ENCODE results near the gene RTTN.

DNA sequence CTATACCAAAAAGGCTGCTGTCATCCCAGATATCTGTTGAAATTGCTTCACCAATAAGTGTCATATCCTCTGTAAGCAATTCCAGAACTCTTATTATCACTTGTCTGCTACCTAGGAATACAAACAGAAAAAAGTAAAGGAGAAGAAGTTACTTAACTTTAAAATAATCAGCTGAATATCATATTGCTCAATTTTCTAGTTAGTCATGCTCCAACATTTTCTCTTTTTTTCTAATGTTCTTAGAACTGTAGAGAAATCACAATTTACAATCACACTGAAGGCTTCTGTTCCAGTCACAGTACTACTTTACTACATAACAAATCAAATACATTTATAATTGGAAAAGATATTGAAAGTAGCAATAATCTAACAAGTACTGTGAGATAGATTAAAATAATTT, 17.4 kb downstream of the RTTN start:
- TF ChIP-seq, protein P1, sequence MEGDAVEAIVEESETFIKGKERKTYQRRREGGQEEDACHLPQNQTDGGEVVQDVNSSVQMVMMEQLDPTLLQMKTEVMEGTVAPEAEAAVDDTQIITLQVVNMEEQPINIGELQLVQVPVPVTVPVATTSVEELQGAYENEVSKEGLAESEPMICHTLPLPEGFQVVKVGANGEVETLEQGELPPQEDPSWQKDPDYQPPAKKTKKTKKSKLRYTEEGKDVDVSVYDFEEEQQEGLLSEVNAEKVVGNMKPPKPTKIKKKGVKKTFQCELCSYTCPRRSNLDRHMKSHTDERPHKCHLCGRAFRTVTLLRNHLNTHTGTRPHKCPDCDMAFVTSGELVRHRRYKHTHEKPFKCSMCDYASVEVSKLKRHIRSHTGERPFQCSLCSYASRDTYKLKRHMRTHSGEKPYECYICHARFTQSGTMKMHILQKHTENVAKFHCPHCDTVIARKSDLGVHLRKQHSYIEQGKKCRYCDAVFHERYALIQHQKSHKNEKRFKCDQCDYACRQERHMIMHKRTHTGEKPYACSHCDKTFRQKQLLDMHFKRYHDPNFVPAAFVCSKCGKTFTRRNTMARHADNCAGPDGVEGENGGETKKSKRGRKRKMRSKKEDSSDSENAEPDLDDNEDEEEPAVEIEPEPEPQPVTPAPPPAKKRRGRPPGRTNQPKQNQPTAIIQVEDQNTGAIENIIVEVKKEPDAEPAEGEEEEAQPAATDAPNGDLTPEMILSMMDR (IDR thresholded peaks at IDR 0.05; ENCODE audit: low read depth, low read length, missing input control), result no peak
- no peak for TF ChIP-seq RXRA (IDR thresholded peaks at IDR 0.05)
- no peak for TF ChIP-seq SP1 (IDR thresholded peaks at IDR 0.05)
